ENCODE measurements around the gene PLPP6. TPM values are rescaled to one million over a fixed set of nuclear protein-coding genes. Genes with fewer than 3 reads are reported as not detected.

Gene PLPP6
- total RNA-seq (12.8 and 14.3 TPM in 2 replicates), polyA plus RNA-seq (2.7 and 6.3 TPM in 2 replicates), polyA minus RNA-seq (6.0 and 9.6 TPM in 2 replicates)
- total RNA-seq (2013) = 8.8 TPM

DNA sequence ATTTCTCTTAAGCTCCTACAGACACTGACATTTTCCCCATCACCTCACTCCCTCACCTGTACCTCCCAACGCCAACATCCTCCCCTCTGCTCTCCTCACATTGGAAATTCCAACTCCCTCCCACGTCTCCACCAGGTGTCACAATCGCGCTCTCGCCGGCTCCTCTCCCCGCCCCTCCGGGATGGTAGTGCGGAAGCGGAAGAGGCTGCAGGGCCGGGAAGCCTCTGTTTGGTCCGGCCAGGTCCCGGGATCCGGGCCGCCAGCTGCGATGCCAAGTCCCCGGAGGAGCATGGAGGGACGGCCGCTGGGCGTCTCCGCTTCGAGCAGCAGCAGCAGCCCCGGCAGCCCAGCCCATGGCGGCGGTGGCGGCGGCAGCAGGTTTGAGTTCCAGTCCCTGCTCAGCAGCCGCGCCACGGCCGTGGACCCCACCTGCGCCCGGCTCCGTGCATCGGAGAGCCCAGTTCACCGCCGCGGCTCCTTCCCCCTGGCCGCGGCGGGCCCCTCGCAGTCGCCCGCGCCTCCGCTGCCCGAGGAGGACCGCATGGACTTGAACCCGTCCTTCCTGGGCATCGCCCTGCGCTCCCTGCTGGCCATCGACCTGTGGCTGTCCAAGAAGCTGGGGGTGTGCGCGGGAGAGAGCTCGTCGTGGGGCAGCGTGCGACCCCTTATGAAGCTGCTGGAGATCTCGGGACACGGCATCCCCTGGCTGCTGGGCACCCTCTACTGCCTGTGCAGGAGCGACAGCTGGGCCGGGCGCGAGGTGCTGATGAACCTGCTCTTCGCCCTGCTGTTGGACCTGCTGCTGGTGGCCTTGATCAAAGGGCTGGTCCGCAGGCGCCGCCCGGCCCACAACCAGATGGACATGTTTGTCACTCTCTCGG is at the start of gene PLPP6:
Gene PLPP6, plus strand, starts transcription at position 187 of the 881 bp plus-strand sequence. Its CDS starts 82 bp downstream, at position 269.
- CTCF ChIA-PET = interaction anchor here (1.3 kb wide), 1 partner anchor 78 kb away, joined by 3 read pairs; the partner anchor contains the start of gene AK3
- Histone ChIP-seq H2AFZ (ENCODE audit: insufficient read depth, low read depth, low read length, poor library complexity, severe bottlenecking) (peak within 1 kb of the TSS; percentile 80), H3K9me3 (ENCODE audit: control extremely low read depth in 1 of 3, control insufficient read depth in 2 of 3, insufficient read depth in 1 of 3, low read length in 2 of 3) (no peaks in the 10 kb centered on the region), H3K4me1 (ENCODE audit: control insufficient read depth in 2 of 2, insufficient read depth in 2 of 2, low read length in 2 of 2) (peaks cover 48 to 50% of the 10 kb centered on the region in 2 donors), H3K36me3 (replicated peaks in 1 of 2; ENCODE audit: control extremely low read depth in 1 of 2, control insufficient read depth in 1 of 2, extremely low read depth in 1 of 2, insufficient read depth in 2 of 2, low read length in 1 of 2) (no peaks in the 10 kb centered on the region), H3K27ac (ENCODE audit: low read length in 2 of 2) (peak within 1 kb of the TSS; percentile 42 to 57), H3K9ac (ENCODE audit: low read length) (peak within 1 kb of the TSS; percentile 73), H3K27me3 (replicated peaks in 1 of 4; ENCODE audit: control extremely low read depth in 1 of 4, control insufficient read depth in 3 of 4, insufficient read depth in 4 of 4, low read length in 3 of 4) (peaks cover 0 to 5% (median under 1%) of the 10 kb centered on the region in 4 experiments), H3K4me3 (ENCODE audit: control extremely low read depth in 1 of 5, extremely low read depth in 1 of 5, insufficient read depth in 1 of 5, low read depth in 2 of 5, low read length in 4 of 5) (peak within 1 kb of the TSS; percentile 39 to 92 (median 74)), H3K79me2 (ENCODE audit: control insufficient read depth, insufficient read depth, low read length) (no peaks in the 10 kb centered on the region), H3K4me2 (replicated peaks; ENCODE audit: low read depth, low read length, poor library complexity, severe bottlenecking) (peak within 1 kb of the TSS; percentile 85), H4K20me1 (ENCODE audit: control insufficient read depth, insufficient read depth, low read length, poor library complexity, severe bottlenecking) (no peaks in the 10 kb centered on the region)
- POLR2A ChIA-PET = interaction anchor here (0.6 kb wide), 1 partner anchor 79 kb away, joined by 11 read pairs; the partner anchor contains the start of gene AK3
- ATAC-seq (ENCODE audit: low read depth) (peak; percentile 85), DNase-seq (peak; percentile 86)
- H3K27ac Mint-ChIP-seq = peak within 1 kb of the TSS; percentile 91
- TF ChIP-seq EZH2 (IDR thresholded peaks at IDR 0.05; ENCODE audit: borderline replicate concordance, insufficient read depth, low read depth, low read length, poor library complexity, severe bottlenecking) = no peak
- TF ChIP-seq, protein P1, sequence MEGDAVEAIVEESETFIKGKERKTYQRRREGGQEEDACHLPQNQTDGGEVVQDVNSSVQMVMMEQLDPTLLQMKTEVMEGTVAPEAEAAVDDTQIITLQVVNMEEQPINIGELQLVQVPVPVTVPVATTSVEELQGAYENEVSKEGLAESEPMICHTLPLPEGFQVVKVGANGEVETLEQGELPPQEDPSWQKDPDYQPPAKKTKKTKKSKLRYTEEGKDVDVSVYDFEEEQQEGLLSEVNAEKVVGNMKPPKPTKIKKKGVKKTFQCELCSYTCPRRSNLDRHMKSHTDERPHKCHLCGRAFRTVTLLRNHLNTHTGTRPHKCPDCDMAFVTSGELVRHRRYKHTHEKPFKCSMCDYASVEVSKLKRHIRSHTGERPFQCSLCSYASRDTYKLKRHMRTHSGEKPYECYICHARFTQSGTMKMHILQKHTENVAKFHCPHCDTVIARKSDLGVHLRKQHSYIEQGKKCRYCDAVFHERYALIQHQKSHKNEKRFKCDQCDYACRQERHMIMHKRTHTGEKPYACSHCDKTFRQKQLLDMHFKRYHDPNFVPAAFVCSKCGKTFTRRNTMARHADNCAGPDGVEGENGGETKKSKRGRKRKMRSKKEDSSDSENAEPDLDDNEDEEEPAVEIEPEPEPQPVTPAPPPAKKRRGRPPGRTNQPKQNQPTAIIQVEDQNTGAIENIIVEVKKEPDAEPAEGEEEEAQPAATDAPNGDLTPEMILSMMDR (IDR thresholded peaks at IDR 0.05) = peak; percentile 51
- H3K4me1 Mint-ChIP-seq = peaks cover 46% of the 10 kb centered on the region
- H3K27me3 Mint-ChIP-seq = peaks cover 12% of the 10 kb centered on the region
- intact Hi-C loops (cut with micrococcal nuclease) = loop anchor here (1.0 to 5.0 kb wide), 4 partner anchors 17 to 325 kb away; partner anchors contain the start of genes AK3, CDC37L1, JAK2 and RCL1
- H3K4me3 Mint-ChIP-seq = peak within 1 kb of the TSS; percentile 96
- 2% methylated on average over 70 of the region's 70 CpGs for WGBS (ENCODE audit: insufficient coverage)
- H3K9me3 Mint-ChIP-seq (ENCODE audit: insufficient read depth) = no peaks in the 10 kb centered on the region

All from B cell (primary cell).